ENCODE data around the gene NNAT.
"Not testable (repeated sequence)": the region's sequence is repeated elsewhere in the genome, so short reads cannot be mapped to it uniquely, and the experiment has no call there.

NNAT gene

GRCh38 chr20:37543828-37544227 lies 22.8 kb downstream of the NNAT start:
- Histone ChIP-seq H3K4me3 (ENCODE audit: low read depth in 1 of 2, low read length in 1 of 2) (no peak overlapping the region), H3K4me1 (ENCODE audit: control insufficient read depth in 1 of 2, insufficient read depth in 1 of 2, low read depth in 1 of 2, low read length in 1 of 2) (peaks cover 3 to 4% of the 10 kb centered on the region in 2 experiments)
- no peak for TF ChIP-seq CTCF (IDR thresholded peaks at IDR 0.05)

GRCh38 chr20:37544386-37544785 lies 23.3 kb downstream of the NNAT start:
- no peaks in the 10 kb centered on the region for H3K4me1 ChIP-seq (ENCODE audit: control insufficient read depth in 1 of 2, insufficient read depth in 1 of 2, low read depth in 1 of 2, low read length in 1 of 2)
- no peak overlapping the region for H3K4me3 ChIP-seq (ENCODE audit: low read depth in 1 of 2, low read length in 1 of 2)
- H3K36me3 ChIP-seq, result no peaks in the 10 kb centered on the region
- H3K9me3 ChIP-seq, result no peaks in the 10 kb centered on the region
- H3K27ac ChIP-seq, result no peak overlapping the region
- H3K27me3 ChIP-seq, result peaks cover 48% of the 10 kb centered on the region
- no peak for TF ChIP-seq CTCF (IDR thresholded peaks at IDR 0.05)

More at GRCh38 chr20:37543828-37544227, 22.8 kb downstream of the NNAT start:
- Histone ChIP-seq H3K36me3 (no peaks in the 10 kb centered on the region), H3K9me3 (no peaks in the 10 kb centered on the region), H3K27me3 (peaks cover 46% of the 10 kb centered on the region), H3K27ac (no peak overlapping the region)

- Histone ChIP-seq H3K4me3 (ENCODE audit: low read depth in 1 of 2, low read length in 1 of 2) (no peak overlapping the region), H3K36me3 (no peaks in the 10 kb centered on the region), H3K4me1 (ENCODE audit: control insufficient read depth in 1 of 2, insufficient read depth in 1 of 2, low read depth in 1 of 2, low read length in 1 of 2) (no peaks in the 10 kb centered on the region), H3K9me3 (no peaks in the 10 kb centered on the region), H3K27ac (no peak overlapping the region), H3K27me3 (peaks cover 50% of the 10 kb centered on the region)
- no peak for TF ChIP-seq CTCF (IDR thresholded peaks at IDR 0.05)
These were observed 24.5 kb downstream of the NNAT start for GRCh38 chr20:37545516-37545915.

GRCh38 chr20:37547912-37548311 lies 26.9 kb downstream of the NNAT start:
- no peaks in the 10 kb centered on the region for H3K36me3 ChIP-seq
- no peak for TF ChIP-seq CTCF (IDR thresholded peaks at IDR 0.05)
- no peak overlapping the region for H3K27ac ChIP-seq
- peaks cover 68% of the 10 kb centered on the region for H3K27me3 ChIP-seq
- H3K4me1 ChIP-seq (ENCODE audit: control insufficient read depth in 1 of 2, insufficient read depth in 1 of 2, low read depth in 1 of 2, low read length in 1 of 2), result no peaks in the 10 kb centered on the region
- H3K4me3 ChIP-seq (ENCODE audit: low read depth in 1 of 2, low read length in 1 of 2), result no peak overlapping the region
- no peaks in the 10 kb centered on the region for H3K9me3 ChIP-seq

- H3K4me3 ChIP-seq (ENCODE audit: low read depth in 1 of 2, low read length in 1 of 2); H3K4me1 ChIP-seq (ENCODE audit: control insufficient read depth in 1 of 2, insufficient read depth in 1 of 2, low read depth in 1 of 2, low read length in 1 of 2); H3K9me3 ChIP-seq; H3K36me3 ChIP-seq; H3K27ac ChIP-seq: not testable (repeated sequence)
- H3K27me3 ChIP-seq, result peaks cover 62% of the 10 kb centered on the region
These were observed 29.3 kb downstream of the NNAT start for GRCh38 chr20:37550101-37550920.

- not testable (repeated sequence) for H3K4me1 ChIP-seq (ENCODE audit: control insufficient read depth in 1 of 2, insufficient read depth in 1 of 2, low read depth in 1 of 2, low read length in 1 of 2); H3K36me3 ChIP-seq; H3K27ac ChIP-seq; H3K9me3 ChIP-seq; H3K4me3 ChIP-seq (ENCODE audit: low read depth in 1 of 2, low read length in 1 of 2)
- H3K27me3 ChIP-seq, result peaks cover 57% of the 10 kb centered on the region
These were observed 30.6 kb downstream of the NNAT start for GRCh38 chr20:37551660-37552059.

All from neutrophil (primary cell).